GM19043 (cell line): Measurements from ENCODE around the gene KRTAP12-1.

Experiments used
- ATAC-seq: cut with Tn5 transposase; IDR thresholded peaks from one replicate; pipeline ENCODE4 v1.9.1; 2021; ENCODE audit warnings: low read depth; ENCODE audit not compliant: unreplicated experiment

Gene KRTAP12-1

GRCh38 chr21:44711327-44712202 lies 29.6 kb upstream of the KRTAP12-1 start, which contains the start of gene TSPEAR:
TSS of gene TSPEAR (minus strand) at chr21:44711572. CDS start at chr21:44711514, 58 bp downstream.
- no peak for ATAC-seq

GRCh38 chr21:44710756-44711326 lies 28.9 kb upstream of the KRTAP12-1 start:
- no peak for ATAC-seq

DNA sequence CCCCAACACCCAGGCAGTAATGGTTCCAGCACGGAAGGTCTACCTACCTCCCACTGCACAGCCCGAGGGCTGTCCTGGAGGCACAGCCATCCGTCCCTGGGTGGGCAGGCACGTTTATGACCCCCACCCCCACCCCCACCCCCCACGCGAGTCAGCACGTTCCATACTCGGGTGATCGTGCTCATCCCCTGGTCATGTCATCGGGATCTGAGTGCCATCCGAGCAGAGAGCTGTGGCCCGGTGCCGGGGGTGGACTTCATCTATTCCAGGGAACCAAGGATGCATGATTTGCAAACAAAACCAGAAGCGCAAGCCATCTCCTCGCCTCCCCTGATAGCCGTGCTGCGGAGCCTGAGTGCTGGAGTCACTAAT lies 28.3 kb upstream of the KRTAP12-1 start:
- ATAC-seq: no peak

DNA sequence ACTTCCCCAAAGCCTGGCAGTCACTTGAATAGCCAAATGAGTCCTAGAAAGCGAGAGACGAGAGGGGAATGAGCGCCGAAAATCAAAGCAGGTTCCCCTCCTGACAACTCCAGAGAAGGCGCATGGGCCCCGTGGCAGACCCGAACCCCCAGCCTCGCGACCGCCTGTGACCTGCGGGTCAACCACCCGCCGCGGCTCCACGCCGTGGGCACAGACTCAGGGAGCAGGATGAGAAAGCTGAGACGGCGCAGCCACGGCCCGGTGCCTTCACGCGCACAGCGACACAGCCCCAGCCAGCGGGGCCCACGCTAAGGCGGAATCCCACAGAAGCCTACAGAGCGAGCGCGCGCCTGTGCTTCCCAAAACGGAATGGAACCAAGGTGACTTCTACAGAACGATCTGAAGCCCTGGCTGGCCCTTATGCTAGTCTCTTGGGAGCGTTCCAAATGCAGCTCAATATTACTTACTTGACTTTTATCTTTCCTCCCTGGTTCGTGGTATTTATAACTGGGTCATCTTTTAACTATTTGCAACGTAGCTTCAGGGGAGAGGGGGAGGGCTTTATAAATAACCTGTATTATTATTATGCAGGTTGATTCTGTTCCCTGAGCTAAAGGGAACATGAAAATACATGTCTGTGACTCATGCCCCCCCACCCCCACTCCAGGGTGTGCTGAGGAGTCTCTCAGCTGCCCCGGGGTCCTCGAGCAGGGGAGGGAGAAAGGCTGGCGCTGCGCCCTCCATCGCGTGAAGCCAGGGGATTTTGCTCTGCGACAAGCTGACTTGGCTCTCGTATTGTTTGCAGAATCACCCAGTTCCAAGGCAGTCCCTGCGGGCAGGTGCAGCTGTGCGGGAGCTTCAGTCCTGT lies 27.7 kb upstream of the KRTAP12-1 start:
- ATAC-seq: no peak

GRCh38 chr21:44708866-44709425 lies 27.0 kb upstream of the KRTAP12-1 start:
- no peak for ATAC-seq

DNA sequence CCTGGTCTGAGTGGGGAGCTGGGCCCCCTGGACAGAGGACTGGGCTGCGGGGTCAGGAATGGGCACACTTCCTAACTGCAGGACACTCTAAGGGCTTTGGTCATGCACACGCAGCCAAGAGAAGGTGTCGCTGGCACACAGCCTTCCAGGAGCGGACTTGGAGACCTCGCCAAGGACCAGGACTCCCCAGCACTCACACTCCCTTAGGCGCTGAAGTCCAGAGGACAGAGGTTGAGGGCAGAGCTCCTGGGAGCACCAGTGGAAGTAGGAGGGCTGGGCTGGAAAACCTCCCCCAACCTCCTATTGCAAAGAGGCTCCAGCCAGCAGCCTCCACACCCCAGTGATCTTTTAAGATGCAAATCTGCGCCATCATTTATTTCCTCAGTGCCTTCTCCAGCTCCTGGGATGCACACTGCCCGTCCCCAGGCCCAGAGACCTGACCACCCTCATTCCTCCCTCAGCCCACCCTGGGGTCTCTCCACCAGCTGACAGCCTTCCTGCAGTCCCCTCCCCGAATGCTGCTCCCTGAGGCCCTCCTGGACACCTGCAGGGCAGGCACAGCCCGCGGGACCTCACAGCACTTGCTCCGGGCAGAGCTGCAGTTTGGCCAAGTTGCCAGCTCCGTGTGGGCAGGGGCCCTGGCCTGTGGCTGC lies 26.4 kb upstream of the KRTAP12-1 start:
- ATAC-seq: no peak

DNA sequence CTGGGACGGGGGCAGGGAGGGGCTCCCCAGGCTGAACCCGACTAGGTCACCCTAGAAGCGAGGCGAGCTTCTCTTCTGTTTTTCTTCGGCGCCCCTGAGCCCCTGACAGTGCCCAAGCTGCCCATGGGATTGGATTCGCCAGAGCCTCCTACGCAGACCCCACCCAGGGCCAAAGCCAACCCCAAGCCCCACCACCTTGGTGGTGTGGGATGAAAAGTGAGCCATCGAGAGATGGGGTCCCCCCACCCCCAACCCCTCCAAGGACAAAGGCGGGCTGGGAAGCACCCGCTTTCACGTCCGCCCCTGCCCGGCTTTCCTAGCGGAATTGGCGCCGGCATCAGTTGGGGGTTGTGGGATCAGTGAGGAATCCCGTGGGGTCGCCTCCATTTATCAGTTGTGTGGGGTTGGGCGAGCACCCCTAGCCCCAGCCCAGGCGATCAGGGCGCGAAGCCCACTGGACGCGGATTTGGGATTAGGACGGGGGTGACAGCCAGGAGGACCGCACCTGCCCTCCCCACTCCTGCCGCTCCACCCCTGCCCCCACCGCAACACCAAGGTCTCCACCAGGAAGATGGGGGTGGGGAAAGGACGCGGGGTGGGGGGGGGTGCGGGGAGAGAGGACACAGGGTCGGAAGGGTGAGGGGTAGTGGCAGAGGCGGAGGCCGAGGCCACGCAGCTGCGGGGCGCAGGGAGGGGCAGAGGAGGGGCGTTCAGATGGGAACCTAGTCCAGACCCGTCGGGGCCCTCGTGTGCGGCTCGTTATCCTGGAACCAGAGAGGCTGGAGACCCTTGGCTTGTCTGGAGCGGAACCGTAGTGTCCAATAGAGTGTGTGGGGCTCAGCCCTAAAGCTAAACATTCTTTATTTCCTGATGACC lies 25.0 kb upstream of the KRTAP12-1 start:
- ATAC-seq: no peak

GRCh38 chr21:44706026-44706705 lies 24.2 kb upstream of the KRTAP12-1 start:
- no peak for ATAC-seq

GRCh38 chr21:44704636-44705001 lies 22.7 kb upstream of the KRTAP12-1 start:
- ATAC-seq: no peak

- ATAC-seq: no peak
Observed at GRCh38 chr21:44703731-44704635, 22.0 kb upstream of the KRTAP12-1 start.

DNA sequence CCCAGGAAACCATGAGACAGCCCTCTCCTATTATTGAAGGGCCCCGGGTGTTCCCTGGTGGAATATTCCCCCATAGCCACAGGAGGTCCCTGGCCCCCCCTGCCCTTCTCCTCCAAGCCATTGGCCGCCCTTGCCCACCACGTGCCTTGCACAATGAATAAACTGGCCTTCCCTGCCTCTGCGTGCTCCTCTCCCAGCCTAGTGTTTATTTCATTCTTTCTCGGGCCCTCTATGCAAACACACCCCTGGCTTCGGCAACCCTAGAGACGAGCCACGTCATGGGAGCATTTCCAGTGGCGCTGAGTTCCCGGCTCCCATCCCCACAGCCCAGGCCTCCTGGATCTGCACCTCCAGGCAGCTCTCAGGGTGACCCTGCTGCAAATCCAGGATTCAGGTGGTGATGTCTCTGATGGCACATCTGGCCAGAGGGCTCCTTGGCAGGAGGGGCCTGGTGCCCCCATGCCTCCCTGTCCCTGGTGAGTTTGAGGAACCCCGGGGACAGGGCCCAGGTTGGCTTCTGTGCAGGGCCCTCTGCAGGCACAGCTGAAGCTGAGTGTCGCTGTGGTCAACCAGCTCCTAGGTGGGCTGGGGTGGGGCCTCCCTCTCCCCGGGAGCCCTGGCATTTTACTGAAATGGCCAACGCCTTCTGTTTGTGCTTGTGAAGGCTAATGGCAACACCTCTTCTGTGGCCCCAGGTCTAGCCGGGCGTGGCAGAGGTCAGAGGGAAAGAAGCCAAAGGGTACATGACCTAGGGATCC lies 21.2 kb upstream of the KRTAP12-1 start:
- no peak for ATAC-seq

- ATAC-seq: no peak
Observed at GRCh38 chr21:44702111-44702972, 20.4 kb upstream of the KRTAP12-1 start.

- no peak for ATAC-seq
Observed at GRCh38 chr21:44701541-44701940, 19.6 kb upstream of the KRTAP12-1 start.

DNA sequence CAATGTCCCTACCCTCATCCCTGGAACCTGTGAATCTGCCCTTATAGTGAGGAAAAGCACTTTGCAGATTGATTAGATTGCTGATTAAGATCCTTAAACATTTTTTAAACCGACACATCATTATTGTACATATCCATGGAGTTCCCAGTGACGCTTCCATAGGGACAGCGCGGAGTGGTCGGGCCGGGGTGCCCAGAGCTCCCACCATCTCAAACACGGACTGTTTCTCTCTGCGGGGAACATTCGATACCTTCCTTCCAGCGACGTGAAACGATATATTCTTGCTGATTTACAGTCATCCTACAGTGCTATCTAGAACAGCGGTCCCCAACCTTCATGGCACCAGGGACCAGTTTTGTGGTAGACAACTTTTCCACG lies 19.0 kb upstream of the KRTAP12-1 start:
- no peak for ATAC-seq

GRCh38 chr21:44700101-44701022 lies 18.4 kb upstream of the KRTAP12-1 start:
- ATAC-seq: no peak
